ENCODE measurements around the gene CEP57.

Gene CEP57
- total RNA-seq = 72.3 to 105 (median 88.0) reads per million in 4 donors

GRCh38 chr11:95790123-95790932 is at the start of gene CEP57:
CEP57 (plus strand) TSS chr11:95790498; CDS start chr11:95790699, 201 bp downstream.
- peak; percentile 76 to 98 (median 88) for DNase-seq

GRCh38 chr11:95750101-95750500 is 40.2 kb upstream of the CEP57 start:
- DNase-seq = no peak

GRCh38 chr11:95751515-95751914 is 38.8 kb upstream of the CEP57 start:
- DNase-seq = no peak

- no peak for DNase-seq
Measured at GRCh38 chr11:95760941-95761340, 29.4 kb upstream of the CEP57 start.

- DNase-seq = no peak
Measured at GRCh38 chr11:95762534-95762933, 27.8 kb upstream of the CEP57 start.

GRCh38 chr11:95764267-95764898 is 25.9 kb upstream of the CEP57 start:
- DNase-seq = peak in 1 of 5 donors; percentile 58

- DNase-seq = no peak
Measured at GRCh38 chr11:95766701-95767100, 23.6 kb upstream of the CEP57 start.

GRCh38 chr11:95767498-95767897 is 22.8 kb upstream of the CEP57 start:
- DNase-seq = no peak

- DNase-seq = no peak
Measured at GRCh38 chr11:95768521-95768920, 21.8 kb upstream of the CEP57 start.

GRCh38 chr11:95776859-95777258 is 13.4 kb upstream of the CEP57 start:
- no peak for DNase-seq

- DNase-seq = no peak
Measured at GRCh38 chr11:95778699-95779098, 11.6 kb upstream of the CEP57 start.

GRCh38 chr11:95780544-95780943 is 9.8 kb upstream of the CEP57 start:
- DNase-seq = no peak

GRCh38 chr11:95788921-95789505 is 1.3 kb upstream of the CEP57 start:
- DNase-seq = peak in 4 of 5 donors; percentile 11 to 41 (median 24)

GRCh38 chr11:95789506-95790122 is 684 bp upstream of the CEP57 start, which contains the start of gene FAM76B:
FAM76B (minus strand) TSS chr11:95789782; CDS start chr11:95789478, 304 bp downstream.
- DNase-seq = peak; percentile 96 to 100 (median 96)

GRCh38 chr11:95790933-95791708 is 823 bp downstream of the CEP57 start:
- DNase-seq = peak in 4 of 5 donors; percentile 25 to 68 (median 40)

- DNase-seq = no peak
Measured at GRCh38 chr11:95791709-95792033, 1.4 kb downstream of the CEP57 start.

GRCh38 chr11:95792200-95792599 is 1.9 kb downstream of the CEP57 start:
- no peak for DNase-seq

GRCh38 chr11:95792700-95793099 is 2.4 kb downstream of the CEP57 start:
- DNase-seq = no peak

GRCh38 chr11:95793116-95793515 is 2.8 kb downstream of the CEP57 start:
- no peak for DNase-seq

GRCh38 chr11:95794086-95794485 is 3.8 kb downstream of the CEP57 start:
- DNase-seq = no peak

GRCh38 chr11:95795627-95796295 is 5.5 kb downstream of the CEP57 start:
- no peak for DNase-seq

GRCh38 chr11:95796501-95796900 is 6.2 kb downstream of the CEP57 start:
- no peak for DNase-seq
